CD8-positive, alpha-beta memory T cell (primary cell): ENCODE results near the gene KMT5B. TPM values are rescaled to one million over a fixed set of nuclear protein-coding genes. Genes with fewer than 3 reads are reported as not detected.

Source experiments
- CTCF ChIA-PET: fragments of 350-600 bp; sonication (Branson Sonifier 250); formaldehyde crosslinking; loops from one replicate; lab custom pipeline; 2021; ENCODE audit warnings: antibody characterized with exemption; lab: Charles Lee
- POLR2A ChIA-PET: fragments of 350-600 bp; sonication (Branson Sonifier 250); formaldehyde crosslinking; loops from one replicate; lab custom pipeline; 2021; ENCODE audit warnings: antibody characterized with exemption; lab: Charles Lee
- DNase-seq, 5 donors: peaks; one replicate each; pipeline versions ENCODE4 v3.0.0 to v3.0.0-alpha.2; 2020 to 2022; ENCODE audit warnings: mixed read lengths in 1 of 5
- H3K27ac ChIP-seq: one replicate; pipeline ENCODE4 v1.7.0; 2013; ENCODE audit warnings: low read depth, mild to moderate bottlenecking, low read length, moderate library complexity
- H3K27me3 ChIP-seq: 2 replicates; pipeline ENCODE4 v1.7.0; 2013; ENCODE audit warnings: low read length, mild to moderate bottlenecking; ENCODE audit not compliant: insufficient read depth, poor library complexity, severe bottlenecking
- H3K36me3 ChIP-seq: 2 replicates; pipeline ENCODE4 v1.7.0; 2013; ENCODE audit warnings: mild to moderate bottlenecking, low read length, moderate library complexity; ENCODE audit not compliant: insufficient read depth
- H3K4me1 ChIP-seq: 2 replicates; pipeline ENCODE4 v1.7.0; 2013; ENCODE audit warnings: mild to moderate bottlenecking, low read length, moderate library complexity; ENCODE audit not compliant: insufficient read depth
- H3K4me3 ChIP-seq: 2 replicates; pipeline ENCODE4 v1.7.0; 2013; ENCODE audit warnings: mild to moderate bottlenecking, low read length
- H3K9me3 ChIP-seq: 2 replicates; pipeline ENCODE4 v1.7.0; 2013; ENCODE audit warnings: mild to moderate bottlenecking, low read length
- H3K27ac Mint-ChIP-seq, 8 donors: one replicate each; pipeline ENCODE4 v1.8.0; 2020 to 2021; ENCODE audit warnings: mixed read lengths in 8 of 8, mild to moderate bottlenecking in 6 of 8, inconsistent platforms in 3 of 8, moderate library complexity in 3 of 8
- H3K27me3 Mint-ChIP-seq, 2 donors: one replicate each; pipeline ENCODE4 v1.8.0; 2020 to 2021; ENCODE audit warnings: mixed read lengths in 2 of 2, mild to moderate bottlenecking in 1 of 2, moderate library complexity in 1 of 2
- H3K36me3 Mint-ChIP-seq, 3 donors: one replicate each; pipeline ENCODE4 v1.8.0; 2020 to 2021; ENCODE audit warnings: mixed read lengths in 3 of 3, inconsistent platforms in 1 of 3, mild to moderate bottlenecking in 1 of 3
- H3K4me1 Mint-ChIP-seq, 3 donors: one replicate each; pipeline ENCODE4 v1.8.0; 2020 to 2021; ENCODE audit warnings: mixed read lengths in 3 of 3, inconsistent platforms in 1 of 3, mild to moderate bottlenecking in 1 of 3
- H3K4me3 Mint-ChIP-seq, 7 donors: one replicate each; pipeline ENCODE4 v1.8.0; 2020 to 2021; ENCODE audit warnings: mixed read lengths in 7 of 7, mild to moderate bottlenecking in 6 of 7, moderate library complexity in 4 of 7, inconsistent platforms in 2 of 7
- H3K9me3 Mint-ChIP-seq, 5 donors: one replicate each; pipeline ENCODE4 v1.8.0; 2020 to 2022; ENCODE audit warnings: mixed read lengths in 5 of 5, mild to moderate bottlenecking in 3 of 5, moderate library complexity in 2 of 5, inconsistent platforms in 1 of 5
- polyA plus RNA-seq: library from polyadenylated mRNA; unstranded; fragments of 300-500 nt; fragmentation: Illumina TruSeq; gene quantifications from one replicate; pipeline ENCODE4 v1.2.3, GENCODE V29; 2021
- total RNA-seq, 2 experiments: library from RNA; stranded (reverse); gene quantifications; one replicate each; pipeline ENCODE4 v1.2.3, GENCODE V29; 2021

KMT5B gene
- total and polyA plus RNA-seq, 3 experiments from 2014 or later, result 21.9 to 49.1 (median 22.6) TPM

DNA sequence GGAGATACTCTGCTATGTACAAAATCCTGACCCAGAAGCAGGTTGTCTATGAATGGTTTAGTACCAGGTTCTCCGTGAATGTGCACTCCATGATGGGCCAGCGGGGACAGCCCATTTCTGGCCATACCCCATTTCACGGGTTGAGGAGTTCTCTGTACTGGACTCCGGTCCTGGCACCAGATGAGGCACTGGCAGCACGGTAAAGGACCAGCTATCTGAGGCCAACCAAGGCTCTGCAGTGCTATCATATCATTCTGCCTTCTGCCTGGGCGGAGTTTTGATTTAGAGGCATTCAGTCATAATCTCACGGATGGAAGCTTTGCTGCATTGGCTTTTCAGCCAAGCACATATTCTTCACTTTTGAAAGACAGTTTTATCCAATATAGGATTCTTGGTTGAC is 18.5 kb upstream of the KMT5B start:
- H3K27ac Mint-ChIP-seq, result no peak overlapping the region
- no peak overlapping the region for H3K4me3 Mint-ChIP-seq
- peaks cover 0 to 26% (median 0%) of the 10 kb centered on the region in 3 donors for H3K36me3 Mint-ChIP-seq
- H3K27me3 Mint-ChIP-seq, result peaks cover 8 to 14% of the 10 kb centered on the region in 2 donors
- Histone ChIP-seq H3K4me1 (no peaks in the 10 kb centered on the region), H3K27ac (no peak overlapping the region), H3K36me3 (no peaks in the 10 kb centered on the region), H3K4me3 (no peak overlapping the region), H3K9me3 (no peaks in the 10 kb centered on the region), H3K27me3 (no peaks in the 10 kb centered on the region)
- H3K9me3 Mint-ChIP-seq, result peaks cover 10 to 22% (median 19%) of the 10 kb centered on the region in 5 donors
- CTCF ChIA-PET, result no interaction called here
- no peak for DNase-seq
- H3K4me1 Mint-ChIP-seq, result no peaks in the 10 kb centered on the region
- POLR2A ChIA-PET, result no interaction called here

DNA sequence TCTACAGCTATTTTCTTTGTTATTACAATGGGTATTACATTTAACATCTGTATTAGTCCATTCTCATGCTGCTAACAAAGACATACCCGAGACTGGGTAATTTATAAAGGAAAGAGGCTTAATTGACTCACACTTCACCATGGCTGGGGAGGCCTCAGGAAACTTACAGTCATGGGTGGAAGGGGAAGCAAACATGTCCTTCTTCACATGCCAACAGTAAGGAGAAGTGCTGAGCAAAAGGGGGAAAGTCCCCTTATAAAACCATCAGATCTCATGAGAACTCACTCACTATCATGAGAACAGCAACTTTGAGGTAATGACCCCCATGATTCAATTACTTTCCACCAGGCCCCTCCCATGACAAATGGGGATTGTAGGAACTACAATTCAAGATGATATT is 16.5 kb upstream of the KMT5B start:
- H3K27ac Mint-ChIP-seq, result peak overlapping the region in 1 of 8 donors; percentile 23
- no peaks in the 10 kb centered on the region for H3K4me1 Mint-ChIP-seq
- H3K27ac ChIP-seq, result no peak overlapping the region
- H3K27me3 ChIP-seq, result no peaks in the 10 kb centered on the region
- CTCF ChIA-PET, result no interaction called here
- H3K9me3 ChIP-seq, result no peaks in the 10 kb centered on the region
- H3K4me1 ChIP-seq, result no peaks in the 10 kb centered on the region
- POLR2A ChIA-PET, result no interaction called here
- DNase-seq, result no peak
- H3K36me3 Mint-ChIP-seq, result peaks cover 0 to 26% (median 0%) of the 10 kb centered on the region in 3 donors
- no peak overlapping the region for H3K4me3 Mint-ChIP-seq
- peaks cover 10 to 22% (median 19%) of the 10 kb centered on the region in 5 donors for H3K9me3 Mint-ChIP-seq
- no peak overlapping the region for H3K4me3 ChIP-seq
- no peaks in the 10 kb centered on the region for H3K36me3 ChIP-seq
- H3K27me3 Mint-ChIP-seq, result peaks cover 4 to 14% of the 10 kb centered on the region in 2 donors

DNA sequence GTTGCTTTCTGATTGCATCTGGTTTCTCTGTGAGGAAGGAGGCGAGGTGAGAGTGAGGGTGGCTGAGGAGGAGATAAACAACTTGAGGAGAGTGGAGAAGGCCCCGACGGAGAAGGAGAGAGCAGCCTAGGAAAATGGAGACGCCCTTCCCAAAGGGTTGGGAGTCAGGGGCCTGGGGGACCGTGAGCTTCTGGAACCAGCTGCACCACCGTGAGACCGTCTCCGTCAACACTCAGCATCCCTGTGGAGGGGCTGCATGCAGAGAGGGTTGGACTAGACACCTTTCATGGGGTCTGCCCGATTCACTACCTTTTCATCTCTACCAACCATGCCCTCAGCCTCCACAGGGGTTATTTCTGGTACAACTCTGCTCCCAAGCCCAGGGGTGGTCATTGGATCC is 13.3 kb upstream of the KMT5B start:
- no peak for DNase-seq
- peaks cover 10 to 22% (median 16%) of the 10 kb centered on the region in 5 donors for H3K9me3 Mint-ChIP-seq
- no peak overlapping the region for H3K27ac Mint-ChIP-seq
- ChIA-PET POLR2A (no interaction called here), CTCF (no interaction called here)
- no peak overlapping the region for H3K4me3 Mint-ChIP-seq
- no peak overlapping the region for H3K4me3 ChIP-seq
- H3K4me1 Mint-ChIP-seq, result no peaks in the 10 kb centered on the region
- H3K4me1 ChIP-seq, result no peaks in the 10 kb centered on the region
- H3K27me3 ChIP-seq, result no peaks in the 10 kb centered on the region
- H3K27me3 Mint-ChIP-seq, result peaks cover 0 to 8% of the 10 kb centered on the region in 2 donors
- H3K36me3 Mint-ChIP-seq, result peaks cover 0 to 26% (median 0%) of the 10 kb centered on the region in 3 donors
- H3K36me3 ChIP-seq, result no peaks in the 10 kb centered on the region
- H3K9me3 ChIP-seq, result no peaks in the 10 kb centered on the region
- H3K27ac ChIP-seq, result no peak overlapping the region

DNA sequence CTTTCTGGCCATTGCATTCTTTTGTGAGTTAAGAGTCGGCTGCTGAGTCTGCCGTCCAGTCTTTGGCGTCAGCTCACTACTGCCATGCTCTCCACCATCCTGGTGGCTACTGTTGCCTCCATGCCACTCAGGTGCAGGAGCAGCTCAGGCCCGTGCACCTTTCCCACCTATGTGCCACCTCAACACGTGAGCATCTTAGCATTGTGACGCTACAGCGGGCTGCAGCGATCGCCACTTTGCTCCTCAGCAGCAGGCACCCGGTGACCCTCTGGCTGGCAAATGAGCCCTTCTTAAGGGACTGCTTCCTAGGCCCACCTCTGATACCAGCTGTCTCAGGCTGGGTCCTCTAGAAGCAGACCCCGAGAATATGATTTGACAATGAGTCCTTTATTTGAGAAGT is 11.5 kb upstream of the KMT5B start:
- no peaks in the 10 kb centered on the region for H3K27me3 ChIP-seq
- Mint-ChIP-seq H3K9me3 (peaks cover 7 to 12% (median 10%) of the 10 kb centered on the region in 5 donors), H3K27ac (no peak overlapping the region), H3K4me3 (no peak overlapping the region), H3K27me3 (peaks cover 3 to 13% of the 10 kb centered on the region in 2 donors), H3K4me1 (no peaks in the 10 kb centered on the region), H3K36me3 (peaks cover 0 to 16% (median 0%) of the 10 kb centered on the region in 3 donors)
- no peak for DNase-seq
- no peak overlapping the region for H3K27ac ChIP-seq
- POLR2A ChIA-PET, result no interaction called here
- no peaks in the 10 kb centered on the region for H3K36me3 ChIP-seq
- H3K4me1 ChIP-seq, result no peaks in the 10 kb centered on the region
- CTCF ChIA-PET, result no interaction called here
- H3K9me3 ChIP-seq, result no peaks in the 10 kb centered on the region
- H3K4me3 ChIP-seq, result no peak overlapping the region

DNA sequence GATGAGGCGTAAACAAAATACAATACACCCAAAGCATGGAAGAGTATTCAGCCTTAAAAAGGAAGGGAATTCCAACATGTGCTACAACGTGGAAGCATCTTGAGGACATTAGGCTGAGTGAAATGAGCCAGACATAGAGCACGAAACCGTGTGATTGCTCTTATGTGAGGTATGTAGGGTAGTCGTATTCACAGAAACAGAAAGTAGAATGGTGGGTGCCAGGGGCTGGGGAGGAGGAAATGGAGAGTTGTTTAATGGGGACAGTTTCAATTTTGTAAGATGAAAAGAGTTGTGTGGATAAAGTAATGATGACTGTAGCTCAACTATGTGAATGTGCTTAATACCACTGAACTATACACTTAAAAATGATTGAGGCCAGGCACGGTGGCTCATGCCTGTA is 10.2 kb upstream of the KMT5B start:
- peaks cover 5 to 13% of the 10 kb centered on the region in 2 donors for H3K27me3 Mint-ChIP-seq
- peaks cover 0 to 5% (median 0%) of the 10 kb centered on the region in 3 donors for H3K36me3 Mint-ChIP-seq
- Histone ChIP-seq H3K27me3 (no peaks in the 10 kb centered on the region), H3K27ac (no peak overlapping the region), H3K36me3 (no peaks in the 10 kb centered on the region), H3K4me3 (no peak overlapping the region), H3K4me1 (no peaks in the 10 kb centered on the region), H3K9me3 (no peaks in the 10 kb centered on the region)
- POLR2A ChIA-PET, result no interaction called here
- CTCF ChIA-PET, result no interaction called here
- H3K27ac Mint-ChIP-seq, result no peak overlapping the region
- DNase-seq, result no peak
- H3K4me3 Mint-ChIP-seq, result no peak overlapping the region
- no peaks in the 10 kb centered on the region for H3K4me1 Mint-ChIP-seq
- H3K9me3 Mint-ChIP-seq, result peaks cover 0 to 3% (median 0%) of the 10 kb centered on the region in 5 donors

DNA sequence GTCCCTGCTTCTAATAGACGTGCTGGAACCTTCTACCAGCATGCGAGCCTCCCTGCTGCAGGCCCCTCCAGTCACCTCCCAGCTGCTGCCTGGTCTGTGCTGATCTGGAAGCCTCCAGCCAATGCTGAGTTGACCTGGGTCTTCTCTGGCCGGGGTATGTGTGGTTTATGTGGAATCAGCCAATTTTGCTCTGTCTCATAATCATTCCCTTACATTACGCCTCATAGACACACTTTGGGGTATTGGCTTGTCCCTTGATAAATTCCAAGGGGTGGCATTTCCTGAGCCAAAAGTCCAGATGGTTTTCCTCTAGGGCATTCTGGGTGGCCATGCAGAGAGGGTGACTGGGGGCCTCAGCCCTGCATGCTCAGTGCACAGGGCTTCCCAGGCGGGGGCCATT is 8.3 kb upstream of the KMT5B start:
- no peak for DNase-seq
- H3K36me3 ChIP-seq, result no peaks in the 10 kb centered on the region
- ChIA-PET POLR2A (no interaction called here), CTCF (interaction anchor here (2.7 kb wide), 1 partner anchor 12 kb away, joined by 9 read pairs; no protein-coding TSS in a partner anchor)
- Mint-ChIP-seq H3K27me3 (peaks cover 5 to 13% of the 10 kb centered on the region in 2 donors), H3K27ac (peak overlapping the region in 1 of 8 donors; percentile 11), H3K4me3 (no peak overlapping the region), H3K36me3 (no peaks in the 10 kb centered on the region), H3K4me1 (no peaks in the 10 kb centered on the region), H3K9me3 (no peaks in the 10 kb centered on the region)
- no peaks in the 10 kb centered on the region for H3K4me1 ChIP-seq
- H3K27ac ChIP-seq, result no peak overlapping the region
- H3K27me3 ChIP-seq, result no peaks in the 10 kb centered on the region
- no peaks in the 10 kb centered on the region for H3K9me3 ChIP-seq
- H3K4me3 ChIP-seq, result no peak overlapping the region

DNA sequence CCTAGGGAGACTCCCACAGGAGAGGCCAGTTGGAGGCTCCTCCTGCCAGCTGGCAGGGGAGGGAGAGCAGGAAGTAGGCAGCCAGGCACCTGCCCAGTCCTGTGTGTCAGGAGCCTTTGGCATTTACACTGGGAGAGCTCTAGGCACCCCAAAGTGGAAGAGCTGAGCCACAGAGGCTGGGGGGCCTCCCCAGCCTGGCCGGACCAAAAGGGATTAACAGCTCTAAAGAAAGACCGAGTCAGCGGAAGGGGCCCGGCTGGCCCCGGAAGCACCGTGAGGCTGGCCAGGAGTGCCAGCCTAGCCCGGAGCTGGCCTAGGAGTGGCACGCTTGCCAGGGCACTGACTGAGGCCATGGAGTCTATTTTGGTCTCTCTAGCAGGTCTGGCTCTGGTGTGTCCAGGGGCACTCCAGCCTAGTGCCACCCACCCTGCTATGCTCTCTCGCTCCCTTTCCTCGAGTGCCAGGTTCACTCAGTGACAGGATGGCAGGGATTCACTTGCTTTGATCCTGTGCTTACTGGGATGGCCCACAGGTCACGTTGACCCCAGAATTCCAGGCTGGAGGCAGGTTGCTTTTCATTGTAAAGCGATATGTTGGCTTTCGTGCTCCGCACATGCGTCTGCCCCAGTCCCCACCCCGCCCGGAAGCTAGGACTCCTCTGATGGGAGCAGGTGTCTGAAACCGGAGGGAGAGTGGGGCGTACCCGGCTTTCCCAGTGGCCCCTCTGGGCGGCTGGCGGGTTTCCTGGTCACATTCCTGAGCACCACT is 3.3 kb upstream of the KMT5B start:
- Histone ChIP-seq H3K27ac (no peak overlapping the region), H3K36me3 (no peaks in the 10 kb centered on the region), H3K4me3 (no peak overlapping the region), H3K27me3 (peaks cover 4% of the 10 kb centered on the region), H3K4me1 (peaks cover 18% of the 10 kb centered on the region), H3K9me3 (no peaks in the 10 kb centered on the region)
- ChIA-PET POLR2A (no interaction called here), CTCF (interaction anchor here (1.8 kb wide), 1 partner anchor 8 kb away, joined by 5 read pairs; no protein-coding TSS in a partner anchor)
- DNase-seq, result no peak
- Mint-ChIP-seq H3K36me3 (peaks cover 0 to 7% (median 2%) of the 10 kb centered on the region in 3 donors), H3K4me1 (peaks cover 20 to 26% (median 22%) of the 10 kb centered on the region in 3 donors), H3K4me3 (peak overlapping the region in 1 of 7 donors; percentile 36), H3K9me3 (peaks cover 0 to 2% (median 0%) of the 10 kb centered on the region in 5 donors), H3K27ac (peak overlapping the region in 1 of 8 donors; percentile 87), H3K27me3 (peaks cover 10 to 12% of the 10 kb centered on the region in 2 donors)

DNA sequence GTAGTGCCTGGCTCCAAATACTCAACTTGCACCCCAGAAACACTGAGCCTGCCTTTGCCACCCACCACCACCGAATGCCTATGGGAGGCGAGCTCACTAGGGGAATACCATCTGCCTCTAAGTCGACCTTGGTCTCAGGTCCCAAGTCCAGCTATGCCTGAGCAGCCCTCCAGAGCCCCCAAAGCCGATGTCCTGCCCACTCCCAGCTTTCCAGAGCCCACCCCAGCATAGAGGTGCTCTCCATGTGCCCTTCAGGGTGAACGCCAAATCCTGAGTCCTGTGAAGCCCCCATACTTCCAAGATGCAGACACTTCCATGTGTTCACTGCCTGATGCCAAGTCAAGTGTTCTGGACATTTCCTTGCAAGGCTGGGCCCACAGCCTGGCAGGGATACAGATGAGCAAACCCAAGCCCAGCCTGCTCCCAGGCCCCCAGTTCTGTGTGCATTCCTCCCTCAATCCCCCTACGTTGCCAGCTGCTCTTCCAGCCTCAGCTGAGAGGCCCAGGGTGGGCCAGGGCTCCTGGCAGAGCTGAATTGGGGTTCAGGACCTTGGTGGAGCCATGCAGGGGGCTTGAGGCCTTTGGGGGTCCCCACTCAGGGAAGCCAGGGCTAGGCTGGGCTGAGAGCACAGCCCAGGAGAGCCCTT is 2.6 kb upstream of the KMT5B start:
- H3K4me1 ChIP-seq, result peaks cover 25% of the 10 kb centered on the region
- Mint-ChIP-seq H3K4me3 (peak overlapping the region; percentile 79 to 91 (median 83)), H3K9me3 (peaks cover 0 to 2% (median 0%) of the 10 kb centered on the region in 5 donors), H3K4me1 (peaks cover 27 to 33% (median 29%) of the 10 kb centered on the region in 3 donors), H3K27me3 (peaks cover 10 to 11% of the 10 kb centered on the region in 2 donors), H3K27ac (peak overlapping the region in 6 of 8 donors; percentile 10 to 87 (median 44)), H3K36me3 (peaks cover 0 to 7% (median 2%) of the 10 kb centered on the region in 3 donors)
- ChIA-PET CTCF (interaction anchor here (0.6 kb wide), 1 partner anchor 9 kb away, joined by 3 read pairs; no protein-coding TSS in a partner anchor), POLR2A (no interaction called here)
- H3K36me3 ChIP-seq, result no peaks in the 10 kb centered on the region
- H3K27ac ChIP-seq, result no peak overlapping the region
- no peaks in the 10 kb centered on the region for H3K9me3 ChIP-seq
- peaks cover 4% of the 10 kb centered on the region for H3K27me3 ChIP-seq
- no peak overlapping the region for H3K4me3 ChIP-seq
- DNase-seq, result no peak
